ENCODE results near the gene FARP1.

FARP1 gene

GRCh38 chr13:98415326-98416070 is 272.6 kb downstream of the FARP1 start:
- H3K27ac ChIP-seq (ENCODE audit: low read depth, low read length), result no peak overlapping the region
- H3K4me1 ChIP-seq (ENCODE audit: control insufficient read depth in 1 of 2, insufficient read depth in 2 of 2, low read length in 2 of 2), result peaks cover 4 to 6% of the 10 kb centered on the region in 2 experiments
- H3K27me3 ChIP-seq (ENCODE audit: insufficient read depth, low read length), result no peaks in the 10 kb centered on the region
- H2BK12ac ChIP-seq (ENCODE audit: low read length), result no peak overlapping the region
- WGBS (ENCODE audit: extremely low coverage, insufficient coverage, insufficient read length), result no CpG with 5 or more reads among the region's 18 CpGs
- H4K12ac ChIP-seq (ENCODE audit: low read depth, low read length), result no peak overlapping the region
- no peak overlapping the region for H4K8ac ChIP-seq (ENCODE audit: low read depth, low read length)
- no peak overlapping the region for H4K91ac ChIP-seq (ENCODE audit: low read depth, low read length)
- H2AFZ ChIP-seq (ENCODE audit: insufficient read depth, low read length, poor library complexity), result no peak overlapping the region
- H3K36me3 ChIP-seq (ENCODE audit: control insufficient read depth in 1 of 2, insufficient read depth in 2 of 2, low read length in 2 of 2), result peaks cover 15 to 33% of the 10 kb centered on the region in 2 experiments
- H3K79me2 ChIP-seq (ENCODE audit: control insufficient read depth, insufficient read depth, low read length, poor library complexity), result no peaks in the 10 kb centered on the region
- no peak overlapping the region for H3K4ac ChIP-seq (ENCODE audit: low read depth, low read length)
- no peak for DNase-seq
- no peak overlapping the region for H2AK5ac ChIP-seq (ENCODE audit: low read length)
- no peak overlapping the region for H2BK120ac ChIP-seq (ENCODE audit: insufficient read depth, low read length, poor library complexity)
- no peak overlapping the region for H3K14ac ChIP-seq (ENCODE audit: low read length)
- H3K9me3 ChIP-seq (ENCODE audit: insufficient read depth, low read depth, low read length), result peaks cover 2% of the 10 kb centered on the region
- no peak overlapping the region for H3K23ac ChIP-seq (ENCODE audit: low read length)
- H2BK5ac ChIP-seq (ENCODE audit: low read depth, low read length, poor library complexity), result no peak overlapping the region
- no peak overlapping the region for H3K4me2 ChIP-seq (ENCODE audit: low read length)
- H3K79me1 ChIP-seq (ENCODE audit: low read length), result no peaks in the 10 kb centered on the region
- H3K9ac ChIP-seq (ENCODE audit: low read length), result no peak overlapping the region
- H3K4me3 ChIP-seq (ENCODE audit: low read depth, low read length), result no peak overlapping the region
- H3K18ac ChIP-seq (ENCODE audit: low read length), result no peak overlapping the region

- Histone ChIP-seq H3K9ac (ENCODE audit: low read length) (no peak overlapping the region), H3K79me1 (ENCODE audit: low read length) (no peaks in the 10 kb centered on the region), H3K23ac (ENCODE audit: low read length) (no peak overlapping the region), H2BK5ac (ENCODE audit: low read depth, low read length, poor library complexity) (no peak overlapping the region), H4K8ac (ENCODE audit: low read depth, low read length) (no peak overlapping the region), H4K12ac (ENCODE audit: low read depth, low read length) (no peak overlapping the region), H4K91ac (ENCODE audit: low read depth, low read length) (no peak overlapping the region), H3K9me3 (ENCODE audit: insufficient read depth, low read depth, low read length) (peaks cover 2% of the 10 kb centered on the region), H3K4me3 (ENCODE audit: low read depth, low read length) (no peak overlapping the region), H3K4me1 (ENCODE audit: control insufficient read depth in 1 of 2, insufficient read depth in 2 of 2, low read length in 2 of 2) (peaks cover 4 to 6% of the 10 kb centered on the region in 2 experiments), H2BK120ac (ENCODE audit: insufficient read depth, low read length, poor library complexity) (no peak overlapping the region), H3K79me2 (ENCODE audit: control insufficient read depth, insufficient read depth, low read length, poor library complexity) (no peaks in the 10 kb centered on the region), H3K14ac (ENCODE audit: low read length) (no peak overlapping the region), H3K4me2 (ENCODE audit: low read length) (no peak overlapping the region), H3K36me3 (ENCODE audit: control insufficient read depth in 1 of 2, insufficient read depth in 2 of 2, low read length in 2 of 2) (peaks cover 17 to 34% of the 10 kb centered on the region in 2 experiments), H3K27ac (ENCODE audit: low read depth, low read length) (no peak overlapping the region), H3K27me3 (ENCODE audit: insufficient read depth, low read length) (no peaks in the 10 kb centered on the region), H3K4ac (ENCODE audit: low read depth, low read length) (no peak overlapping the region), H3K18ac (ENCODE audit: low read length) (no peak overlapping the region), H2BK12ac (ENCODE audit: low read length) (no peak overlapping the region), H2AK5ac (ENCODE audit: low read length) (no peak overlapping the region), H2AFZ (ENCODE audit: insufficient read depth, low read length, poor library complexity) (no peak overlapping the region)
- WGBS (ENCODE audit: extremely low coverage, insufficient coverage, insufficient read length), result no CpG with 5 or more reads among the region's 4 CpGs
- DNase-seq, result peak; percentile 57 to 85
These were observed 273.5 kb downstream of the FARP1 start for GRCh38 chr13:98416408-98416807.

GRCh38 chr13:98419786-98420553 is 277.1 kb downstream of the FARP1 start:
- Histone ChIP-seq H3K4me3 (ENCODE audit: low read depth, low read length) (no peak overlapping the region), H3K9ac (ENCODE audit: low read length) (no peak overlapping the region), H2AK5ac (ENCODE audit: low read length) (no peak overlapping the region), H2BK5ac (ENCODE audit: low read depth, low read length, poor library complexity) (no peak overlapping the region), H4K91ac (ENCODE audit: low read depth, low read length) (no peak overlapping the region), H3K4ac (ENCODE audit: low read depth, low read length) (no peak overlapping the region), H3K36me3 (ENCODE audit: control insufficient read depth in 1 of 2, insufficient read depth in 2 of 2, low read length in 2 of 2) (peaks cover 24 to 37% of the 10 kb centered on the region in 2 experiments), H2BK12ac (ENCODE audit: low read length) (no peak overlapping the region), H2AFZ (ENCODE audit: insufficient read depth, low read length, poor library complexity) (no peak overlapping the region), H3K27me3 (ENCODE audit: insufficient read depth, low read length) (no peaks in the 10 kb centered on the region), H3K79me2 (ENCODE audit: control insufficient read depth, insufficient read depth, low read length, poor library complexity) (no peaks in the 10 kb centered on the region), H3K4me1 (ENCODE audit: control insufficient read depth in 1 of 2, insufficient read depth in 2 of 2, low read length in 2 of 2) (peaks cover 4 to 6% of the 10 kb centered on the region in 2 experiments), H3K14ac (ENCODE audit: low read length) (no peak overlapping the region), H3K18ac (ENCODE audit: low read length) (no peak overlapping the region), H4K12ac (ENCODE audit: low read depth, low read length) (no peak overlapping the region), H2BK120ac (ENCODE audit: insufficient read depth, low read length, poor library complexity) (no peak overlapping the region), H3K4me2 (ENCODE audit: low read length) (no peak overlapping the region), H3K9me3 (ENCODE audit: insufficient read depth, low read depth, low read length) (peaks cover 2% of the 10 kb centered on the region), H3K23ac (ENCODE audit: low read length) (no peak overlapping the region), H3K79me1 (ENCODE audit: low read length) (no peaks in the 10 kb centered on the region), H3K27ac (ENCODE audit: low read depth, low read length) (no peak overlapping the region), H4K8ac (ENCODE audit: low read depth, low read length) (no peak overlapping the region)
- no CpG with 5 or more reads among the region's 14 CpGs for WGBS (ENCODE audit: extremely low coverage, insufficient coverage, insufficient read length)
- no peak for DNase-seq

- Histone ChIP-seq H3K18ac (ENCODE audit: low read length) (no peak overlapping the region), H2BK120ac (ENCODE audit: insufficient read depth, low read length, poor library complexity) (no peak overlapping the region), H3K14ac (ENCODE audit: low read length) (no peak overlapping the region), H2AK5ac (ENCODE audit: low read length) (no peak overlapping the region), H3K4me2 (ENCODE audit: low read length) (no peak overlapping the region), H4K91ac (ENCODE audit: low read depth, low read length) (no peak overlapping the region), H2AFZ (ENCODE audit: insufficient read depth, low read length, poor library complexity) (no peak overlapping the region), H3K79me2 (ENCODE audit: control insufficient read depth, insufficient read depth, low read length, poor library complexity) (no peaks in the 10 kb centered on the region), H4K8ac (ENCODE audit: low read depth, low read length) (no peak overlapping the region), H3K9me3 (ENCODE audit: insufficient read depth, low read depth, low read length) (peaks cover 2% of the 10 kb centered on the region), H3K4me1 (ENCODE audit: control insufficient read depth in 1 of 2, insufficient read depth in 2 of 2, low read length in 2 of 2) (peaks cover 4 to 6% of the 10 kb centered on the region in 2 experiments), H3K4me3 (ENCODE audit: low read depth, low read length) (peak overlapping the region; percentile 20), H3K27ac (ENCODE audit: low read depth, low read length) (no peak overlapping the region), H2BK5ac (ENCODE audit: low read depth, low read length, poor library complexity) (no peak overlapping the region), H3K23ac (ENCODE audit: low read length) (no peak overlapping the region), H3K27me3 (ENCODE audit: insufficient read depth, low read length) (no peaks in the 10 kb centered on the region), H4K12ac (ENCODE audit: low read depth, low read length) (no peak overlapping the region), H2BK12ac (ENCODE audit: low read length) (no peak overlapping the region), H3K36me3 (ENCODE audit: control insufficient read depth in 1 of 2, insufficient read depth in 2 of 2, low read length in 2 of 2) (peaks cover 23 to 31% of the 10 kb centered on the region in 2 experiments), H3K4ac (ENCODE audit: low read depth, low read length) (no peak overlapping the region), H3K9ac (ENCODE audit: low read length) (no peak overlapping the region), H3K79me1 (ENCODE audit: low read length) (no peaks in the 10 kb centered on the region)
- no CpG with 5 or more reads among the region's 6 CpGs for WGBS (ENCODE audit: extremely low coverage, insufficient coverage, insufficient read length)
- DNase-seq, result no peak
These were observed 277.8 kb downstream of the FARP1 start for GRCh38 chr13:98420554-98421175.

Measured in trophoblast cell (in vitro differentiated cells and primary cell).